HEK293 (cell line): Measurements from ENCODE around the gene TTC23L.

Experiments
- CTCF ChIA-PET: fragments of 350-600 bp; formaldehyde crosslinking; extraction: SDS; loops from one replicate; lab custom pipeline; 2021; ENCODE audit warnings: antibody characterized with exemption; lab: Yijun Ruan, JAX
- POLR2A ChIA-PET: fragments of 300-600 bp; formaldehyde crosslinking; extraction: SDS; loops from one replicate; lab custom pipeline; 2020; ENCODE audit warnings: antibody characterized with exemption, inconsistent platforms; lab: Yijun Ruan, JAX
- H3K27ac ChIP-seq: fragments of 200-500 bp; sonication (Bioruptor generic); 2 replicates; pipeline ENCODE4 v1.5.1; 2014; ENCODE audit warnings: low read depth, low read length, control low read depth, inconsistent platforms; ENCODE audit errors: extremely low read depth
- H3K36me3 ChIP-seq, 2 experiments: fragments of 200-500 bp in 1 of 2; sonication (Bioruptor generic) in 1 of 2; 1 replicate in 1 of 2; 2 replicates in 1 of 2; pipeline ENCODE4 v1.5.1; 2014 to 2017; ENCODE audit warnings: inconsistent platforms in 2 of 2, low read length in 2 of 2; ENCODE audit not compliant: control insufficient read depth in 2 of 2, insufficient read depth in 1 of 2
- H3K4me1 ChIP-seq: fragments of 200-500 bp; sonication (Bioruptor generic); 2 replicates; pipeline ENCODE4 v1.5.1; 2014; ENCODE audit warnings: mild to moderate bottlenecking, low read length, inconsistent platforms; ENCODE audit not compliant: control insufficient read depth, insufficient read depth
- H3K4me3 ChIP-seq: 2 replicates; pipeline ENCODE4 v1.5.1; 2011; ENCODE audit warnings: low read depth, mild to moderate bottlenecking, control low read depth, low read length, moderate library complexity
- H3K9me3 ChIP-seq: fragments of 200-500 bp; sonication (Bioruptor generic); 2 replicates; pipeline ENCODE4 v1.5.1; 2014; ENCODE audit warnings: low read depth, low read length, inconsistent platforms; ENCODE audit not compliant: control insufficient read depth, insufficient read depth
- GLIS2 ChIP-seq: fragments of 450-650 bp; formaldehyde crosslinking; IDR thresholded peaks from 2 replicates; pipeline ENCODE4 v1.5.1; 2016; ENCODE audit warnings: missing biosample characterization, missing genetic modification characterization
- HOXD13 ChIP-seq: sonication (generic); formaldehyde crosslinking; IDR thresholded peaks from 2 replicates; pipeline ENCODE4 v1.8.0; 2022; ENCODE audit warnings: missing genetic modification reagents, borderline replicate concordance
- IKZF3 ChIP-seq: fragments of 450-650 bp; IDR thresholded peaks from 2 replicates; pipeline ENCODE4 v1.5.0; 2018; ENCODE audit warnings: missing biosample characterization, mild to moderate bottlenecking, missing genetic modification characterization, moderate library complexity
- KLF10 ChIP-seq: fragments of 450-650 bp; IDR thresholded peaks from 2 replicates; pipeline ENCODE4 v1.5.1; 2018; ENCODE audit warnings: missing biosample characterization, mild to moderate bottlenecking, missing genetic modification characterization
- PRDM1 ChIP-seq: fragments of 450-650 bp; formaldehyde crosslinking; IDR thresholded peaks from 2 replicates; pipeline ENCODE4; 2016; ENCODE audit warnings: missing biosample characterization, missing genetic modification characterization
- PRDM4 ChIP-seq: fragments of 450-650 bp; formaldehyde crosslinking; IDR thresholded peaks from 2 replicates; pipeline ENCODE4 v1.5.1; 2017; ENCODE audit warnings: missing biosample characterization, missing genetic modification characterization
- RBAK ChIP-seq: fragments of 450-650 bp; formaldehyde crosslinking; IDR thresholded peaks from 2 replicates; pipeline ENCODE4 v1.5.1; 2016; ENCODE audit warnings: missing biosample characterization, missing genetic modification characterization
- SP3 ChIP-seq: fragments of 450-650 bp; formaldehyde crosslinking; IDR thresholded peaks from 2 replicates; pipeline ENCODE4 v1.5.1; 2016; ENCODE audit warnings: missing biosample characterization, missing genetic modification characterization
- TCF7L2 ChIP-seq: IDR thresholded peaks from 2 replicates; pipeline ENCODE4 v1.6.1; 2011; ENCODE audit warnings: low read depth, mild to moderate bottlenecking, inconsistent platforms, low read length, moderate library complexity, borderline replicate concordance
- YY2 ChIP-seq: fragments of 450-650 bp; formaldehyde crosslinking; IDR thresholded peaks from 2 replicates; pipeline ENCODE4 v1.5.1; 2016; ENCODE audit warnings: missing biosample characterization, missing genetic modification characterization
- ZBTB11 ChIP-seq: fragments of 450-650 bp; formaldehyde crosslinking; conservative IDR thresholded peaks from 2 replicates; pipeline ENCODE4 v1.5.1; 2016; ENCODE audit warnings: low read depth, missing biosample characterization, missing genetic modification characterization
- ZBTB17 ChIP-seq: fragments of 450-650 bp; formaldehyde crosslinking; IDR thresholded peaks from 2 replicates; pipeline ENCODE4 v1.5.1; 2016; ENCODE audit warnings: missing biosample characterization, missing genetic modification characterization
- ZBTB21 ChIP-seq: fragments of 450-650 bp; formaldehyde crosslinking; IDR thresholded peaks from 2 replicates; pipeline ENCODE4 v1.5.1; 2017; ENCODE audit warnings: missing biosample characterization, missing genetic modification characterization
- ZNF146 ChIP-seq: fragments of 450-650 bp; formaldehyde crosslinking; IDR thresholded peaks from 2 replicates; pipeline ENCODE4 v1.5.1; 2016; ENCODE audit warnings: missing biosample characterization, missing genetic modification characterization
- ZNF2 ChIP-seq: fragments of 450-650 bp; formaldehyde crosslinking; IDR thresholded peaks from 2 replicates; pipeline ENCODE4 v1.5.1; 2016; ENCODE audit warnings: missing biosample characterization, missing genetic modification characterization
- ZNF202 ChIP-seq: fragments of 450-650 bp; formaldehyde crosslinking; IDR thresholded peaks from 2 replicates; pipeline ENCODE4 v1.5.1; 2016; ENCODE audit warnings: missing biosample characterization, missing genetic modification characterization, borderline replicate concordance
- ZNF274 ChIP-seq, 2 experiments: fragments of 200-500 bp in 1 of 2; fragments of 450-650 bp in 1 of 2; sonication (Bioruptor generic) in 1 of 2; formaldehyde crosslinking in 1 of 2; IDR thresholded peaks; 2 replicates each; pipeline versions ENCODE4 v1.5.1 to v1.6.1; 2014 to 2016; ENCODE audit warnings: borderline replicate concordance in 1 of 2, inconsistent platforms in 1 of 2, low read length in 1 of 2, missing biosample characterization in 1 of 2, missing genetic modification characterization in 1 of 2
- ZNF311 ChIP-seq: fragments of 450-650 bp; formaldehyde crosslinking; IDR thresholded peaks from 2 replicates; pipeline ENCODE4 v1.5.1; 2017; ENCODE audit warnings: missing biosample characterization, missing genetic modification characterization, borderline replicate concordance
- ZNF510 ChIP-seq: fragments of 450-650 bp; formaldehyde crosslinking; IDR thresholded peaks from 2 replicates; pipeline ENCODE4 v1.5.1; 2018; ENCODE audit warnings: mild to moderate bottlenecking, missing genetic modification characterization, missing biosample characterization; ENCODE audit not compliant: insufficient replicate concordance
- ZNF571 ChIP-seq: fragments of 450-650 bp; formaldehyde crosslinking; IDR thresholded peaks from 2 replicates; pipeline ENCODE4 v1.5.0; 2017; ENCODE audit warnings: missing biosample characterization, missing genetic modification characterization
- ZNF610 ChIP-seq: fragments of 450-650 bp; formaldehyde crosslinking; IDR thresholded peaks from 2 replicates; pipeline ENCODE4 v1.5.1; 2016; ENCODE audit warnings: missing biosample characterization, missing genetic modification characterization, borderline replicate concordance
- ZNF658 ChIP-seq: fragments of 450-650 bp; formaldehyde crosslinking; IDR thresholded peaks from 2 replicates; pipeline ENCODE4; 2016; ENCODE audit warnings: missing biosample characterization, missing genetic modification characterization
- ZNF768 ChIP-seq: fragments of 450-650 bp; formaldehyde crosslinking; IDR thresholded peaks from 2 replicates; pipeline ENCODE4 v1.5.1; 2018; ENCODE audit warnings: missing biosample characterization, mild to moderate bottlenecking, missing genetic modification characterization
- ZNF785 ChIP-seq: fragments of 450-650 bp; formaldehyde crosslinking; IDR thresholded peaks from 2 replicates; pipeline ENCODE4 v1.5.1; 2016; ENCODE audit warnings: missing biosample characterization, missing genetic modification characterization
- ZSCAN30 ChIP-seq: fragments of 450-650 bp; IDR thresholded peaks from 2 replicates; pipeline ENCODE4 v1.5.1; 2018; ENCODE audit warnings: missing biosample characterization, mild to moderate bottlenecking, missing genetic modification characterization, moderate library complexity
- TF ChIP-seq, protein P1 (sequence below): fragments of 450-650 bp; formaldehyde crosslinking; IDR thresholded peaks from 2 replicates; pipeline ENCODE4 v1.5.1; 2017; ENCODE audit warnings: missing biosample characterization, missing genetic modification characterization
- TF ChIP-seq, protein P2 (sequence below): fragments of 450-650 bp; formaldehyde crosslinking; optimal IDR thresholded peaks from 2 replicates; pipeline ENCODE3; 2016; ENCODE audit warnings: missing biosample characterization, mild to moderate bottlenecking, missing genetic modification characterization
- TF ChIP-seq, protein P3 (sequence below): fragments of 450-650 bp; formaldehyde crosslinking; IDR thresholded peaks from 2 replicates; pipeline ENCODE4 v1.5.1; 2016; ENCODE audit warnings: missing biosample characterization, missing genetic modification characterization

Gene TTC23L

GRCh38 chr5:34804913-34805312 lies 34.1 kb upstream of the TTC23L start:
- no peak overlapping the region for H3K4me3 ChIP-seq
- no peaks in the 10 kb centered on the region for H3K4me1 ChIP-seq
- CTCF ChIA-PET, result interaction anchor here (1.5 kb wide), 2 partner anchors 93 to 199 kb away, joined by 3 to 7 read pairs; no protein-coding TSS in a partner anchor
- H3K27ac ChIP-seq, result no peak overlapping the region
- TF ChIP-seq ZSCAN30 (no peak), ZNF658 (no peak), ZNF311 (no peak), YY2 (tag by site-specific recombination) (no peak), ZBTB21 (tag by site-specific recombination) (no peak), SP3 (no peak), TCF7L2 (no peak), ZNF768 (tag by site-specific recombination) (no peak), ZNF202 (tag by site-specific recombination) (no peak), ZBTB11 (no peak)
- TF ChIP-seq, protein P1, sequence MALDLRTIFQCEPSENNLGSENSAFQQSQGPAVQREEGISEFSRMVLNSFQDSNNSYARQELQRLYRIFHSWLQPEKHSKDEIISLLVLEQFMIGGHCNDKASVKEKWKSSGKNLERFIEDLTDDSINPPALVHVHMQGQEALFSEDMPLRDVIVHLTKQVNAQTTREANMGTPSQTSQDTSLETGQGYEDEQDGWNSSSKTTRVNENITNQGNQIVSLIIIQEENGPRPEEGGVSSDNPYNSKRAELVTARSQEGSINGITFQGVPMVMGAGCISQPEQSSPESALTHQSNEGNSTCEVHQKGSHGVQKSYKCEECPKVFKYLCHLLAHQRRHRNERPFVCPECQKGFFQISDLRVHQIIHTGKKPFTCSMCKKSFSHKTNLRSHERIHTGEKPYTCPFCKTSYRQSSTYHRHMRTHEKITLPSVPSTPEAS (tag by site-specific recombination), result no peak
- POLR2A ChIA-PET, result no interaction called here
- H3K9me3 ChIP-seq, result no peaks in the 10 kb centered on the region
- H3K36me3 ChIP-seq, result peaks cover 11 to 33% of the 10 kb centered on the region in 2 experiments

DNA sequence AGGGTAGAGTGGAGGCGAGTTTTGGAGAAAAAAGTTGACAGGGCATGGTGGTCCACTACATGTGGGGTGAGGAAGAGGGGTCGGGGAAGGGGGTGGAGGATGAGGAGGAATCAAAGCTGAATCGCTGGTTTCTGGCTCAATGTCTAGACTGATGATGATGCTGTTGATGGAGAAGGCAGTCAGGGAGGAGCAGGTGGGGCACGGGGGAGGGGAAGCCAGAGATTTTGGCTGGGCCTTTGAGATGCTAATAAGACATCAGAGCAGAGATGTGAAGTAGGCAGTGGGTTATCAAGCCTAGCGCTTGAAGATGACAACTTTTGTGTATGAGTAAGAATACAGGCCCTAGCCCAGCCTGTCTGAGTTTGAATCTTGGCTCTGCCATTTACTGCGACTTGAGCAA lies 32.4 kb upstream of the TTC23L start:
- Histone ChIP-seq H3K27ac (no peak overlapping the region), H3K36me3 (peaks cover 11 to 26% of the 10 kb centered on the region in 2 experiments), H3K9me3 (no peaks in the 10 kb centered on the region), H3K4me1 (no peaks in the 10 kb centered on the region), H3K4me3 (no peak overlapping the region)
- no peak for TF ChIP-seq ZNF510 (tag by site-specific recombination)
- no peak for TF ChIP-seq HOXD13 (CRISPR knock-in tag)
- TF ChIP-seq ZBTB17 (tag by site-specific recombination), result no peak
- no peak for TF ChIP-seq RBAK (tag by site-specific recombination)
- no peak for TF ChIP-seq ZNF610 (tag by site-specific recombination)
- TF ChIP-seq ZNF2, result no peak
- no peak for TF ChIP-seq ZNF274 (IDR thresholded peaks at IDR 0.05; ENCODE audit: low read length)
- no peak for TF ChIP-seq ZNF274 (tag by site-specific recombination; IDR thresholded peaks at IDR 0.05; ENCODE audit: borderline replicate concordance)
- TF ChIP-seq KLF10, result no peak
- TF ChIP-seq, protein P2, sequence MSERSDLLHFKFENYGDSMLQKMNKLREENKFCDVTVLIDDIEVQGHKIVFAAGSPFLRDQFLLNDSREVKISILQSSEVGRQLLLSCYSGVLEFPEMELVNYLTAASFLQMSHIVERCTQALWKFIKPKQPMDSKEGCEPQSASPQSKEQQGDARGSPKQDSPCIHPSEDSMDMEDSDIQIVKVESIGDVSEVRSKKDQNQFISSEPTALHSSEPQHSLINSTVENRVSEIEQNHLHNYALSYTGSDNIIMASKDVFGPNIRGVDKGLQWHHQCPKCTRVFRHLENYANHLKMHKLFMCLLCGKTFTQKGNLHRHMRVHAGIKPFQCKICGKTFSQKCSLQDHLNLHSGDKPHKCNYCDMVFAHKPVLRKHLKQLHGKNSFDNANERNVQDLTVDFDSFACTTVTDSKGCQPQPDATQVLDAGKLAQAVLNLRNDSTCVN, result no peak
- no peak for TF ChIP-seq ZNF571 (tag by site-specific recombination)
- TF ChIP-seq ZNF146 (tag by site-specific recombination), result no peak
- TF ChIP-seq, protein P3, sequence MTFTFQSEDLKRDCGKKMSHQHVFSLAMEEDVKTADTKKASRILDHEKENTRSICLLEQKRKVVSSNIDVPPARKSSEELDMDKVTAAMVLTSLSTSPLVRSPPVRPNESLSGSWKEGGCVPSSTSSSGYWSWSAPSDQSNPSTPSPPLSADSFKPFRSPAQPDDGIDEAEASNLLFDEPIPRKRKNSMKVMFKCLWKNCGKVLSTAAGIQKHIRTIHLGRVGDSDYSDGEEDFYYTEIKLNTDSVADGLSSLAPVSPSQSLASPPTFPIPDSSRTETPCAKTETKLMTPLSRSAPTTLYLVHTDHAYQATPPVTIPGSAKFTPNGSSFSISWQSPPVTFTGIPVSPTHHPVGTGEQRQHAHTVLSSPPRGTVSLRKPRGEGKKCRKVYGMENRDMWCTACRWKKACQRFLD (tag by site-specific recombination), result no peak
- no peak for TF ChIP-seq ZNF785 (tag by site-specific recombination)
- TF ChIP-seq IKZF3, result no peak
- TF ChIP-seq PRDM4 (tag by site-specific recombination), result no peak
- no peak for TF ChIP-seq GLIS2
- no peak for TF ChIP-seq PRDM1
- ChIA-PET CTCF (interaction anchor here (0.6 kb wide), 1 partner anchor 392 kb away, joined by 4 read pairs; no protein-coding TSS in a partner anchor), POLR2A (no interaction called here)
